GM10248 (cell line): ENCODE data around the gene KCNH5.

Source experiments
- CTCF ChIA-PET: fragments of 300-600 bp; sonication (Branson Sonifier 250); formaldehyde crosslinking; extraction: SDS; loops from one replicate; lab custom pipeline; 2021; ENCODE audit warnings: antibody characterized with exemption; lab: Yijun Ruan, JAX
- POLR2A ChIA-PET: fragments of 350-650 bp; sonication (Branson Sonifier 250); formaldehyde crosslinking; extraction: SDS; loops from one replicate; lab custom pipeline; 2020; ENCODE audit warnings: antibody characterized with exemption; lab: Yijun Ruan, JAX
- DNase-seq: peaks from one replicate; pipeline ENCODE4 v3.0.0; 2012; ENCODE audit errors: extremely low spot score
- CTCF ChIP-seq: IDR thresholded peaks from 2 replicates; pipeline ENCODE4 v1.5.1; 2012; ENCODE audit warnings: mild to moderate bottlenecking, low read depth; ENCODE audit errors: extremely low read depth, missing control alignments, control extremely low read depth

Gene KCNH5

GRCh38 chr14:62854951-62855350 lies 190.3 kb downstream of the KCNH5 start:
- TF ChIP-seq CTCF: no peak
- CTCF ChIA-PET: no interaction called here
- POLR2A ChIA-PET: no interaction called here
- no peak for DNase-seq

- ChIA-PET CTCF (interaction anchor here (1.6 kb wide), 1 partner anchor 14 kb away, joined by 4 read pairs; no protein-coding TSS in a partner anchor), POLR2A (no interaction called here)
- DNase-seq: no peak
- TF ChIP-seq CTCF: no peak
Measured at GRCh38 chr14:62847168-62847567, 198.1 kb downstream of the KCNH5 start.

DNA sequence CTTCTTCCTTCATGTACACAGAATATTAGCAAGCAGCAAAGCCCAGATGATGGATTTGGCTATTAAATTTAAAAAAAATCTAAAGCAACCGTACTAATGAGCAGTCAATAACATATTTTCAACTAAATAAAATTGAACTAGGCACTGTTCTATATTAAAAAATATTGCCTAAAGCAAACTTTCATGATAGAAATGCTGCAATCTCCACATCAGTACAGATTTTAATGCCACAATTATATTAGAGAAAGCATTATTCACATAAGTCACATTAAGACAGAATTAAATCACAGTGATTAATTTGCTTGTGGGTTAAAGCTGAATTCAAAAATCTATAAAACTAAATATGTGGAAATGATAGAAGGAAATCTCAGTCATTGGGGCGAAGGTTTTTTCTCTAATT lies 200.7 kb downstream of the KCNH5 start:
- TF ChIP-seq CTCF: no peak
- POLR2A ChIA-PET: no interaction called here
- CTCF ChIA-PET: no interaction called here
- DNase-seq: no peak

- ChIA-PET CTCF (interaction anchor here (1.2 kb wide), 1 partner anchor 12 kb away, joined by 3 read pairs; no protein-coding TSS in a partner anchor), POLR2A (no interaction called here)
- no peak for TF ChIP-seq CTCF
- DNase-seq: no peak
Measured at GRCh38 chr14:62824086-62824485, 221.2 kb downstream of the KCNH5 start.

- ChIA-PET CTCF (no interaction called here), POLR2A (no interaction called here)
- DNase-seq: no peak
- no peak for TF ChIP-seq CTCF
Measured at GRCh38 chr14:62819931-62820330, 225.3 kb downstream of the KCNH5 start.

- POLR2A ChIA-PET: no interaction called here
- no peak for DNase-seq
- CTCF ChIA-PET: no interaction called here
- TF ChIP-seq CTCF: no peak
Measured at GRCh38 chr14:62807636-62808035, 237.6 kb downstream of the KCNH5 start.
